IMR-90 (cell line): ENCODE data around the gene CCT5. TPM values are rescaled to one million over a fixed set of nuclear protein-coding genes. Genes with fewer than 3 reads are reported as not detected.

Experiments used
- ATAC-seq: fragments of 200-7000 bp; cut with Tn5 transposase; 2 replicates; pipeline ENCODE4 v1.9.1; 2020; ENCODE audit warnings: low read depth, mild to moderate bottlenecking, moderate library complexity
- BruUV-seq: library from RNA; stranded (reverse); fragments of 400-500 nt; replicated peaks from 2 replicates; lab custom pipeline; 2021; lab: Mats Ljungman, UMichigan
- CTCF ChIA-PET: fragments of 300-600 bp; formaldehyde crosslinking; extraction: SDS; loops from one replicate; lab custom pipeline; 2021; ENCODE audit warnings: antibody characterized with exemption; lab: Yijun Ruan, JAX
- POLR2A ChIA-PET: fragments of 300-600 bp; sonication (Branson Sonifier 250); formaldehyde crosslinking; loops from one replicate; lab custom pipeline; 2022; ENCODE audit warnings: antibody characterized with exemption; ENCODE audit not compliant: unreplicated experiment; lab: Charles Lee
- DNase-seq: peaks from one replicate; pipeline ENCODE4 v3.0.0; 2013
- H2AFZ ChIP-seq: replicated peaks from 2 replicates; pipeline ENCODE3; 2013; ENCODE audit warnings: low read length, mild to moderate bottlenecking; ENCODE audit not compliant: poor library complexity
- H2AK5ac ChIP-seq: 2 replicates; pipeline ENCODE4 v1.6.1; 2013; ENCODE audit warnings: low read depth, low read length, inconsistent platforms
- H2AK9ac ChIP-seq: replicated peaks from 2 replicates; pipeline ENCODE3; 2013; ENCODE audit warnings: mild to moderate bottlenecking, low read depth, low read length, moderate library complexity; ENCODE audit not compliant: poor library complexity
- H2BK120ac ChIP-seq: 2 replicates; pipeline ENCODE4 v1.6.1; 2013; ENCODE audit warnings: low read depth, low read length, inconsistent platforms
- H2BK15ac ChIP-seq: 3 replicates; pipeline ENCODE4 v1.6.1; 2013; ENCODE audit warnings: low read depth, low read length, inconsistent platforms
- H2BK20ac ChIP-seq: 2 replicates; pipeline ENCODE4 v1.6.1; 2013; ENCODE audit warnings: low read depth, mild to moderate bottlenecking, inconsistent platforms, low read length, moderate library complexity
- H2BK5ac ChIP-seq: 2 replicates; pipeline ENCODE4 v1.6.1; 2013; ENCODE audit warnings: mild to moderate bottlenecking, low read depth, low read length, inconsistent platforms; ENCODE audit not compliant: poor library complexity, severe bottlenecking
- H3K14ac ChIP-seq: replicated peaks from 2 replicates; pipeline ENCODE4 v1.6.1; 2013; ENCODE audit warnings: low read depth, low read length, inconsistent platforms
- H3K18ac ChIP-seq: 2 replicates; pipeline ENCODE4 v1.6.1; 2013; ENCODE audit warnings: low read depth, low read length, control low read depth
- H3K23ac ChIP-seq: 2 replicates; pipeline ENCODE4 v1.6.1; 2013; ENCODE audit warnings: low read depth, low read length, inconsistent platforms
- H3K27ac ChIP-seq: 2 replicates; pipeline ENCODE4 v1.5.1; 2013; ENCODE audit warnings: mild to moderate bottlenecking, control low read depth, low read length; ENCODE audit not compliant: insufficient read depth
- H3K27me3 ChIP-seq: 2 replicates; pipeline ENCODE4 v1.6.1; 2013; ENCODE audit warnings: low read length; ENCODE audit not compliant: control insufficient read depth, insufficient read depth
- H3K36me3 ChIP-seq: 2 replicates; pipeline ENCODE4 v1.6.1; 2013; ENCODE audit warnings: low read length, mixed read lengths; ENCODE audit not compliant: control insufficient read depth, insufficient read depth
- H3K4ac ChIP-seq: 2 replicates; pipeline ENCODE4 v1.6.1; 2013; ENCODE audit warnings: low read depth, low read length, inconsistent platforms
- H3K4me1 ChIP-seq: 2 replicates; pipeline ENCODE4 v1.6.1; 2013; ENCODE audit warnings: low read length, mixed read lengths; ENCODE audit not compliant: control insufficient read depth, insufficient read depth
- H3K4me2 ChIP-seq: 2 replicates; pipeline ENCODE4 v1.6.1; 2013; ENCODE audit warnings: low read depth, mild to moderate bottlenecking, control low read depth, low read length, moderate library complexity
- H3K4me3 ChIP-seq: 2 replicates; pipeline ENCODE4 v1.5.1; 2013; ENCODE audit warnings: low read depth, mild to moderate bottlenecking, control low read depth, low read length, moderate library complexity; ENCODE audit not compliant: insufficient read depth
- H3K56ac ChIP-seq: 2 replicates; pipeline ENCODE4 v1.6.1; 2013; ENCODE audit warnings: low read length, inconsistent platforms; ENCODE audit not compliant: insufficient read depth; ENCODE audit errors: extremely low read depth
- H3K79me1 ChIP-seq, 2 experiments: 2 replicates each; pipeline ENCODE4 v1.6.1; 2013; ENCODE audit warnings: low read length in 2 of 2, inconsistent platforms in 1 of 2, low read depth in 1 of 2
- H3K9ac ChIP-seq: 2 replicates; pipeline ENCODE4 v1.6.1; 2013; ENCODE audit warnings: low read depth, low read length, control low read depth
- H3K9me1 ChIP-seq: 2 replicates; pipeline ENCODE4 v1.6.1; 2013; ENCODE audit warnings: low read length, inconsistent platforms; ENCODE audit not compliant: insufficient read depth
- H3K9me3 ChIP-seq: 2 replicates; pipeline ENCODE4 v1.6.1; 2013; ENCODE audit warnings: low read length; ENCODE audit not compliant: control insufficient read depth, insufficient read depth
- H4K20me1 ChIP-seq: 2 replicates; pipeline ENCODE4 v1.6.1; 2013; ENCODE audit warnings: low read length, inconsistent platforms; ENCODE audit not compliant: insufficient read depth
- H4K5ac ChIP-seq: 2 replicates; pipeline ENCODE4 v1.6.1; 2013; ENCODE audit warnings: mild to moderate bottlenecking, low read depth, low read length, control low read depth
- H4K8ac ChIP-seq, 2 experiments: 2 replicates each; pipeline ENCODE4 v1.6.1; 2013; ENCODE audit warnings: low read depth in 2 of 2, low read length in 2 of 2, control low read depth in 1 of 2, inconsistent platforms in 1 of 2
- H4K91ac ChIP-seq: 2 replicates; pipeline ENCODE4 v1.6.1; 2013; ENCODE audit warnings: low read depth, low read length, inconsistent platforms; ENCODE audit not compliant: insufficient read depth
- BHLHE40 ChIP-seq: fragments of 150-350 bp; IDR thresholded peaks from 2 replicates; pipeline ENCODE4 v1.6.1; 2016; ENCODE audit warnings: mild to moderate bottlenecking, low read depth, low read length
- CEBPB ChIP-seq: IDR thresholded peaks from 2 replicates; pipeline ENCODE4 v1.6.1; 2012; ENCODE audit warnings: low read depth, low read length, improper control_type of control experiment
- CHD1 ChIP-seq: IDR thresholded peaks from 2 replicates; pipeline ENCODE4 v1.6.1; 2012; ENCODE audit warnings: low read depth, low read length, improper control_type of control experiment
- ELK1 ChIP-seq: fragments of 150-350 bp; IDR thresholded peaks from 2 replicates; pipeline ENCODE4 v1.6.1; 2016; ENCODE audit warnings: low read depth, mild to moderate bottlenecking, low read length, moderate library complexity, borderline replicate concordance
- FOS ChIP-seq: fragments of 150-350 bp; IDR thresholded peaks from 2 replicates; pipeline ENCODE4 v1.6.1; 2016; ENCODE audit warnings: low read depth, low read length
- MAFK ChIP-seq: IDR thresholded peaks from 2 replicates; pipeline ENCODE4 v1.6.1; 2012; ENCODE audit warnings: low read depth, low read length, improper control_type of control experiment
- MAZ ChIP-seq: IDR thresholded peaks from 2 replicates; pipeline ENCODE4 v1.6.1; 2012; ENCODE audit warnings: low read depth, mild to moderate bottlenecking, low read length, improper control_type of control experiment, moderate library complexity, borderline replicate concordance
- MXI1 ChIP-seq: IDR thresholded peaks from 2 replicates; pipeline ENCODE4 v1.6.1; 2012; ENCODE audit warnings: low read depth, mild to moderate bottlenecking, low read length, moderate library complexity, borderline replicate concordance
- NFE2L2 ChIP-seq: fragments of 150-350 bp; IDR thresholded peaks from 2 replicates; pipeline ENCODE4 v1.6.1; 2016; ENCODE audit warnings: low read depth, mild to moderate bottlenecking, low read length
- POLR2A ChIP-seq: IDR thresholded peaks from 2 replicates; pipeline ENCODE4 v1.6.1; 2012; ENCODE audit warnings: mild to moderate bottlenecking, low read depth, low read length
- RAD21 ChIP-seq: IDR thresholded peaks from 2 replicates; pipeline ENCODE4 v1.6.1; 2012; ENCODE audit warnings: low read length, improper control_type of control experiment
- RCOR1 ChIP-seq: IDR thresholded peaks from 2 replicates; pipeline ENCODE4 v1.6.1; 2012; ENCODE audit warnings: mild to moderate bottlenecking, low read length, improper control_type of control experiment; ENCODE audit not compliant: insufficient replicate concordance
- RFX5 ChIP-seq: IDR thresholded peaks from 2 replicates; pipeline ENCODE4 v1.8.0; 2012; ENCODE audit warnings: low read depth, mild to moderate bottlenecking, low read length, moderate library complexity
- SMC3 ChIP-seq: fragments of 150-350 bp; IDR thresholded peaks from 2 replicates; pipeline ENCODE4 v1.6.1; 2016; ENCODE audit warnings: low read depth, mild to moderate bottlenecking, antibody characterized with exemption, low read length, moderate library complexity
- USF2 ChIP-seq: fragments of 150-350 bp; IDR thresholded peaks from 2 replicates; pipeline ENCODE4 v1.6.1; 2017; ENCODE audit warnings: mild to moderate bottlenecking, antibody characterized with exemption, low read length, low read depth
- WGBS, 2 experiments: methylation state at CpG; one replicate each; pipeline versions ENCODE4 v1.1.5 to v1.1.7; 2013; ENCODE audit warnings: missing lambda C conversion rate in 2 of 2; ENCODE audit not compliant: insufficient read length in 1 of 2; ENCODE audit errors: extremely low coverage in 2 of 2; 5-methylcytosine and 5-hydroxymethylcytosine counted together
- dilution Hi-C: fragments of 300-500 bp; cut with HindIII; formaldehyde crosslinking; loops from one replicate; pipeline ENCODE4 v1.14.3; 2018; ENCODE audit warnings: low sequenced_read_pairs; ENCODE audit not compliant: unreplicated experiment
- in situ Hi-C: fragments of 300-500 bp; cut with MboI; formaldehyde crosslinking; loops from 3 replicates; pipeline ENCODE4 v1.14.3; 2019; ENCODE audit warnings: low sequenced_read_pairs, inconsistent platforms, mixed read lengths
- intact Hi-C: fragments of 100-400 bp; cut with micrococcal nuclease; formaldehyde crosslinking; loops from 2 replicates; pipeline ENCODE4 v1.10.0; 2022
- polyA plus RNA-seq, 3 experiments: library from polyadenylated mRNA; depleted of rRNA; stranded (reverse); fragments of >200 nt; gene quantifications; 2 replicates each; pipeline ENCODE4 v1.2.3, GENCODE V29; 2012; ENCODE audit warnings: low replicate concordance in 1 of 3
- total RNA-seq: library from RNA; depleted of rRNA; stranded (reverse); fragments of >200 nt; gene quantifications from 2 replicates; pipeline ENCODE4 v1.2.3, GENCODE V29; 2012
- TF ChIP-seq, protein P1 (sequence below): conservative IDR thresholded peaks from 2 replicates; pipeline ENCODE4 v1.5.1; 2012; ENCODE audit warnings: mild to moderate bottlenecking, low read depth, low read length, improper control_type of control experiment

Gene CCT5
- total and polyA plus RNA-seq, 2 of the 4 experiments (the other 2 are of a cell fraction): 358 to 481 TPM

- TF ChIP-seq CEBPB: no peak
- TF ChIP-seq RAD21: no peak
- TF ChIP-seq CHD1: no peak
- no peak for TF ChIP-seq ELK1
- no peak for TF ChIP-seq MAZ
- no peak for TF ChIP-seq MXI1
- no peak for TF ChIP-seq MAFK
- TF ChIP-seq FOS: no peak
- no peak for TF ChIP-seq SMC3
- TF ChIP-seq, protein P1, sequence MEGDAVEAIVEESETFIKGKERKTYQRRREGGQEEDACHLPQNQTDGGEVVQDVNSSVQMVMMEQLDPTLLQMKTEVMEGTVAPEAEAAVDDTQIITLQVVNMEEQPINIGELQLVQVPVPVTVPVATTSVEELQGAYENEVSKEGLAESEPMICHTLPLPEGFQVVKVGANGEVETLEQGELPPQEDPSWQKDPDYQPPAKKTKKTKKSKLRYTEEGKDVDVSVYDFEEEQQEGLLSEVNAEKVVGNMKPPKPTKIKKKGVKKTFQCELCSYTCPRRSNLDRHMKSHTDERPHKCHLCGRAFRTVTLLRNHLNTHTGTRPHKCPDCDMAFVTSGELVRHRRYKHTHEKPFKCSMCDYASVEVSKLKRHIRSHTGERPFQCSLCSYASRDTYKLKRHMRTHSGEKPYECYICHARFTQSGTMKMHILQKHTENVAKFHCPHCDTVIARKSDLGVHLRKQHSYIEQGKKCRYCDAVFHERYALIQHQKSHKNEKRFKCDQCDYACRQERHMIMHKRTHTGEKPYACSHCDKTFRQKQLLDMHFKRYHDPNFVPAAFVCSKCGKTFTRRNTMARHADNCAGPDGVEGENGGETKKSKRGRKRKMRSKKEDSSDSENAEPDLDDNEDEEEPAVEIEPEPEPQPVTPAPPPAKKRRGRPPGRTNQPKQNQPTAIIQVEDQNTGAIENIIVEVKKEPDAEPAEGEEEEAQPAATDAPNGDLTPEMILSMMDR: no peak
- no peak for TF ChIP-seq NFE2L2
- TF ChIP-seq RFX5: no peak
- TF ChIP-seq RCOR1: no peak
- no peak for TF ChIP-seq USF2
- no peak for TF ChIP-seq BHLHE40
- no peak for TF ChIP-seq POLR2A
- no peaks in the 10 kb centered on the region for H3K27me3 ChIP-seq
Measured at GRCh38 chr5:10209004-10209403, 41.1 kb upstream of the CCT5 start.

More at GRCh38 chr5:10209004-10209403, 41.1 kb upstream of the CCT5 start:
- Histone ChIP-seq H2AK9ac (no peak overlapping the region), H3K18ac (no peak overlapping the region), H3K4me3 (no peak overlapping the region), H3K56ac (no peak overlapping the region), H2BK5ac (no peak overlapping the region), H3K4ac (no peak overlapping the region), H3K23ac (no peak overlapping the region), H3K14ac (no peak overlapping the region), H4K91ac (no peak overlapping the region), H3K4me2 (no peak overlapping the region), H3K4me1 (no peaks in the 10 kb centered on the region), H4K8ac (no peak overlapping the region), H3K27ac (no peak overlapping the region), H2BK120ac (no peak overlapping the region), H2BK20ac (no peak overlapping the region), H3K9me1 (peaks cover 2% of the 10 kb centered on the region; the same call in 1 of the 2 replicates), H2BK15ac (no peak overlapping the region), H2AFZ (no peak overlapping the region), H3K9ac (no peak overlapping the region), H3K36me3 (no peaks in the 10 kb centered on the region), H2AK5ac (no peak overlapping the region), H4K20me1 (no peaks in the 10 kb centered on the region), H3K9me3 (no peaks in the 10 kb centered on the region), H4K5ac (no peak overlapping the region), H3K79me1 (no peaks in the 10 kb centered on the region)
- no TSS peak for BruUV-seq
- ChIA-PET POLR2A (no interaction called here), CTCF (no interaction called here)
- dilution Hi-C loops (no loop called here), in situ Hi-C loops (no loop called here), intact Hi-C loops (no loop called here)
- WGBS, 2 experiments: no CpG with 5 or more reads among the region's 1 CpG
- ATAC-seq (no peak), DNase-seq (no peak)
